ENCODE data around the gene NFKBIL1. TPM values are rescaled to one million over a fixed set of nuclear protein-coding genes. Genes with fewer than 3 reads are reported as not detected.
"Not testable (repeated sequence)": the region's sequence is repeated elsewhere in the genome, so short reads cannot be mapped to it uniquely, and the experiment has no call there.

The NFKBIL1 gene
- total RNA-seq, result 9.5 TPM
- long read RNA-seq, transcript NFKBIL1-203 (4 exons, 1,478 nt), result major isoform, 11 of 18 reads
- long read RNA-seq, partial matches to known transcripts, result 4 of 18 reads
- long read RNA-seq, other reads (novel, unspliced or antisense), result 0 of 18 reads

- DNase-seq (ENCODE audit: low spot score), result peak; percentile 98
- intact Hi-C loops (cut with DNase I), result loop anchor here (1.0 to 10.0 kb wide), 5 partner anchors 35 to 408 kb away; partner anchors contain the start of genes LTB, NELFE, PRRC2A and SKIC2
Measured at GRCh38 chr6:31546958-31547726, at the start of gene NFKBIL1. Gene NFKBIL1 (plus strand): TSS chr6:31547608. CDS start chr6:31547695, 87 bp downstream.

GRCh38 chr6:31498748-31499147 is 48.7 kb upstream of the NFKBIL1 start:
- intact Hi-C loops (cut with DNase I), result loop anchor here (5.0 kb wide), 1 partner anchor 99 kb away; no protein-coding TSS in a partner anchor
- no peak for DNase-seq (ENCODE audit: low spot score)

DNA sequence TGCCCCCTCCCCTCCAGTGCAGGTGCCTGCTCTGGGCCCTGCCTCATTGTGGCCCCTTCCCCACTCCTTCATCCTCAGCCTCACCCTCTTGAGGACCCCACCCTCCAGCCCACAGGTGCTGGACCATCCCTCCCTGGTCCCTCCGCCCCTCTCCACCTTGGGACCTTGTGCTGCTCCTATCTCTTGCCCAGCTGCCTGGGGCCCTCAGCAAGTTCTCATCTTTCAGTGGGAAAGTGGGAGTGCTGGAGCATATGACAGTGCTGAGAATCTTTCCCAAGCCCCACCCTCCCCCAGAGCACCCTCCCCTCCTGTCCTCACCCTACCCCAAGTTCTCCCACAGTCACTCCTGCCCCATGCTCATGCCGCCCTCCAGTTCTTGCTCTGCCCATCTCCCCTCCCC is 47.8 kb upstream of the NFKBIL1 start:
- not testable (repeated sequence) for DNase-seq (ENCODE audit: low spot score)

DNA sequence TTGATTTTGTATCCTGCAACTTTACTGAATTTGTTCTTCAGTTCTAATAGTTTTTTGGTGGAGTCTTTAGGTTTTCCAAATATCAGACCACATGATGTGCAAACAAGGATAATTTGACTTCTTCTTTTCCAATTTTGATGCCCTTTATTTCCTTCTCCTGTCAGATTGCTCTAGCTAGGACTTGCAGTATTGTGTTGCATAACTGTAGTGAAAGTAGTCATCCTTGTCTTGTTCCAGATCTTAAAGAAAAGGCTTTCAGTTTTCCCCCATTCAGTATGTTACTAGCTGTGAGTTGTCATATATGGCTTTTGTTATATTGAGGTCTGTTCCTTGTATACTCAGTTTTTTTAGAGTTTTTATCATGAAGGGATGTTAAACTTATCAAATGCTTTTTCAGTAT is 44.8 kb upstream of the NFKBIL1 start:
- DNase-seq (ENCODE audit: low spot score), result no peak
- intact Hi-C loops (cut with DNase I), result no loop called here

More for the DNA sequence above, 47.8 kb upstream of the NFKBIL1 start:
- intact Hi-C loops (cut with DNase I), result loop anchor here (5.0 kb wide), 1 partner anchor 98 kb away; no protein-coding TSS in a partner anchor

- intact Hi-C loops (cut with DNase I); DNase-seq (ENCODE audit: low spot score): not testable (repeated sequence)
Measured at GRCh38 chr6:31509036-31509435, 38.4 kb upstream of the NFKBIL1 start.

GRCh38 chr6:31510007-31510406 is 37.4 kb upstream of the NFKBIL1 start:
- intact Hi-C loops (cut with DNase I), result no loop called here
- DNase-seq (ENCODE audit: low spot score), result no peak

GRCh38 chr6:31513456-31514165 is 33.8 kb upstream of the NFKBIL1 start:
- no peak for DNase-seq (ENCODE audit: low spot score)
- intact Hi-C loops (cut with DNase I), result no loop called here

DNA sequence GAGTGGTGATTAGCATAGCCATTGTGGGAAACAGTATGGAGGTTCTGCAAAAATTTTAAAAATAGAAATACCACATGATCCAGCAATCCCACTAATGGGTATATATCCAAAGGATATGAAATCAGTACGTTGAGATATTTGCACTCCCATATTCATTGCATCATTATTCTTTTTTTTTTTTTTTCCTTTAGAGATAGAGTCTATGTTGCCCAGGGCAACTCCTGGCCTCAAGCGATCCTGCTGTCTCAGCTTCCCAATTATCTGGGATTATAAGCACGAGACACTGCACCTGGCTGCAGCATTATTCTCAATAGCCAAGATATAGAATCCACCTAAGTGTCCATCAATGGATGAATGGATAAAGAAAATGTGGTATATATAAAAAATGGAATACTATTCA is 25.6 kb upstream of the NFKBIL1 start:
- no peak for DNase-seq (ENCODE audit: low spot score)
- intact Hi-C loops (cut with DNase I), result no loop called here

- intact Hi-C loops (cut with DNase I), result no loop called here
Measured at GRCh38 chr6:31525553-31525931, 21.9 kb upstream of the NFKBIL1 start.

GRCh38 chr6:31525932-31526591 is 21.3 kb upstream of the NFKBIL1 start:
- DNase-seq (ENCODE audit: low spot score), result no peak
- intact Hi-C loops (cut with DNase I), result no loop called here

More at GRCh38 chr6:31525553-31525931, 21.9 kb upstream of the NFKBIL1 start:
- no peak for DNase-seq (ENCODE audit: low spot score)

DNA sequence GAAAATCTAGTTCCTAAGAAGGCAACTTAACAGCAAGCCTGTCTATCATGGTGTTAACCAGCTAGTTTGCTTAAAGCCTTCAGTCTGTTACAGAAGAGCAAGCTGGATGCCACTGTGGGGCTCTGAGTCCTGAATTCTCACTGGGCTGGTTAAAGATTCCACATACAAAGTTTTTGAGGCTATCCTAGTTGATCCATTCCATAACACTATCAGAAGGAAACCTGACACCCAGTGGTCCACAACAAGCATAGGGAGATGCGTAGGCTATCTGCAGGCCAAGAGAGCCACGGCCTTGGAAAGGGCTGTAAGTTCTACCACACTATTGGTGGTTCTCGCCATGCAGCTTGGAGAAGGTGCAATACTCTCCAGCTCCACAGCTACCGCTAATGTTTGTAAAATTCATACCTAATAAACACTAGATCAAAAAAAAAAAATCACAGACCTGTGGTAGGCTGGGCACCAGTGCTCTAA is 19.1 kb upstream of the NFKBIL1 start:
- intact Hi-C loops (cut with DNase I), result no loop called here
- DNase-seq (ENCODE audit: low spot score), result no peak

DNA sequence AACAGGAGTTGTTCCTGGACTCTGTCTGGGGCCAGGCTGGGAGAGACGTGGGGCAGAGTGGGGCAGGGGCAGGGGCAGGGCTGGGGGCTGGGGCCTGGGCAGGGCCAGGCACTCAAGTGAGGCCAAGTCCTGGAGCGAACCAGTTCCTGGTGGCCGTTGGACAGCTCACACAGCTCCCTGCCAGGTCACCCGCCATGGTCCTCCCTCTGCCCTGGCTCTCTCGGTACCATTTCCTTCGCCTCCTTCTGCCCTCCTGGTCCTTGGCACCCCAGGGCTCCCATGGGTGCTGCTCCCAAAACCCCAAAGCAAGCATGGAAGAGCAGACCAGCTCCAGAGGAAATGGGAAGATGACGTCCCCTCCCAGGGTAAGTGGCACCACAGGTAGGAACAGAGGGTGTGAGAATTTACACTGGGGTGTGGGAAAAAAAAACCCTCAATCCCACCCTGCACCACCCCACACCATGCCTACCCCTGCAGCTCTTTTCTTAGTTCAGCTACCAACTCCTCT is 18.5 kb upstream of the NFKBIL1 start, which contains the start of gene MCCD1:
MCCD1 (plus strand) TSS at position 142 of the 508 bp plus-strand sequence; CDS start at position 195, 53 bp downstream.
- no peak for DNase-seq (ENCODE audit: low spot score)
- intact Hi-C loops (cut with DNase I), result no loop called here

DNA sequence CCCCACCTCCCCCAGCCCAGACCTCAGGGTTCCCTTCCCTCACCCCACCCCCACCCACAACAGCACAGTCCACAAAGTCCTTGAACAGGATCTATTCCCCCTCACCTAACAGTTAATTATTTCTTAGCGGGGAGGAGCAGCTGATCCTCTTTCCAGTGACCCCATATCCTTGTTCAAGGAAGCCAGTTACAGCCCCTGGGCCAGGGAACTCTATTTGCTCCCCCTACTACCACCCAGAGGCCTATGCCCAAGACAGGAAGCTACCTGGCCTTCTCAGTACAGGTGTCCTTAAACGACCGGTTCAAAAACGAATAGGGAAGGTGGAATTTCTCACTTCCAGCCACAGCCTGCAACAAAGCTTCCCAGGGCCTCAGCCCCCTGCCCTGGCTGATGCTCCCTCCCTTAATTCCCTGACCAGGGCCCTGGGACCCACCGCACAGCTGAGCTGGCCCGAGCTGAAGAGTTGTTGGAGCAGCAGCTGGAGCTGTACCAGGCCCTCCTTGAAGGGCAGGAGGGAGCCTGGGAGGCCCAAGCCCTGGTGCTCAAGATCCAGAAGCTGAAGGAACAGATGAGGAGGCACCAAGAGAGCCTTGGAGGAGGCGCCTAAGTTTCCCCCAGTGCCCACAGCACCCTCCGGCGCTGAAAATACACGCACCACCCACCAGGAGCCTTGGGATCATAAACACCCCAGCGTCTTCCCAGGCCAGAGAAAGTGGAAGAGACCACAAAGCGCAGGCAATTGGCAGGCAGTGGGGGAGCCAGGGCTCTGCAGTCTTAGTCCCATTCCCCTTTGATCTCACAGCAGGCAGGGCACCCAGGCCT is 17.9 kb upstream of the NFKBIL1 start:
- DNase-seq (ENCODE audit: low spot score), result no peak
- intact Hi-C loops (cut with DNase I), result no loop called here

DNA sequence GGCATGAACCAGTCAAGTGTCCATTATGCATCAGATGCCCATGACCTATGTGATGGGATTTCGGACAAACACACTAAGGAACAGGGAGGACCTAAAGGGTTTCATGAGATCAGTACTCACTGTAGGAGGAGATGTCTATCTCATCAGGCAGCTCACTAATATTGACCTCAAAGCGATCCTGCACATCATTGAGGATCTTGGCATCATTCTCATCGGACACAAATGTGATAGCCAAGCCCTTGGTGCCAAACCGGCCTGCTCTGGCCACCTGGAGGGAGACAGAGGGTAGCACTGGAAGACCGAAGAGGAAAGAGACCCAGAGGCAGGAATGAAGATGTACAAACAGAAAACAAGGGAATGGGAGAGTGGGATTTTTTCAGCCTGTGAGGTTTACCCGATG is 16.7 kb upstream of the NFKBIL1 start:
- intact Hi-C loops (cut with DNase I), result no loop called here
- DNase-seq (ENCODE audit: low spot score), result no peak

DNA sequence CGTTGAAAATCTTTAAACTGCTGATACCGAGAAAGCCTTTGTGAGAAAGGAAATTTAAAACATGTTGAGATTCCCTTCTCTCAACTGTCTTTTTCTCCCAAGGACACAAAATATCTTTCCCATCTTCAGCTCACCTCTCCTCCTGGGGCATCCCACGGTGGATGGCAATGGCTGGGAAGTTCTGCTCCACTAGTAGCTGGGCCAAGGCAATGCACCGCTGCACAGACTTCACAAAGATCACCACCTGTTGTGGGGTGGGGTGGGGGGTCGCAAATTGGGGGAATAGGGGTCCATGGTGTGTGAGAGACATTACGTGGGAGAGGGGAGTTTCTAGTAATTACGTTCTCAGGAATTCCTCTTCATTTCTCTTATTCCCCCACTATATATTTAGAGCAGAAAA is 16.2 kb upstream of the NFKBIL1 start:
- intact Hi-C loops (cut with DNase I), result no loop called here

GRCh38 chr6:31531771-31532643 is 15.4 kb upstream of the NFKBIL1 start:
- DNase-seq (ENCODE audit: low spot score), result no peak
- intact Hi-C loops (cut with DNase I), result no loop called here

More for the DNA sequence above, 16.2 kb upstream of the NFKBIL1 start:
- DNase-seq (ENCODE audit: low spot score), result no peak

- intact Hi-C loops (cut with DNase I), result no loop called here
- no peak for DNase-seq (ENCODE audit: low spot score)
Measured at GRCh38 chr6:31532644-31533454, 14.6 kb upstream of the NFKBIL1 start.

Data from cardiac septum (tissue), 1 donor.